CD4-positive, CD25-positive, alpha-beta regulatory T cell (primary cell): ENCODE results near the gene FUT8. TPM values are rescaled to one million over a fixed set of nuclear protein-coding genes. Genes with fewer than 3 reads are reported as not detected.
A peak's percentile ranks its signal among the peaks of the same experiment; 100 is the strongest.

Source experiments
- ATAC-seq, 2 donors: fragments of 150-1000 bp; cut with Tn5 transposase; one replicate each; pipeline ENCODE4 v1.10.0; 2021; ENCODE audit warnings: low read depth in 2 of 2, moderate number of reproducible peaks in 2 of 2, moderate library complexity in 1 of 2
- DNase-seq, 3 donors: peaks; one replicate each; pipeline versions ENCODE4 v3.0.0 to v3.0.0-alpha.2; 2012 to 2022; ENCODE audit warnings: mixed read lengths in 1 of 3
- H3K27ac ChIP-seq: one replicate; pipeline ENCODE4 v1.7.0; 2013; ENCODE audit warnings: mild to moderate bottlenecking, low read length; ENCODE audit not compliant: insufficient read depth, poor library complexity, severe bottlenecking
- H3K27me3 ChIP-seq: one replicate; pipeline ENCODE4 v1.7.0; 2013; ENCODE audit warnings: low read length; ENCODE audit not compliant: control insufficient read depth, insufficient read depth
- H3K36me3 ChIP-seq: one replicate; pipeline ENCODE4 v1.7.0; 2013; ENCODE audit warnings: mild to moderate bottlenecking, low read length, moderate library complexity; ENCODE audit not compliant: control insufficient read depth, insufficient read depth
- H3K4me1 ChIP-seq: 2 replicates; pipeline ENCODE4 v1.7.0; 2013; ENCODE audit warnings: mild to moderate bottlenecking, low read length; ENCODE audit not compliant: insufficient read depth, control insufficient read depth, poor library complexity, severe bottlenecking
- H3K4me3 ChIP-seq: one replicate; pipeline ENCODE4 v1.7.0; 2013; ENCODE audit warnings: low read depth, mild to moderate bottlenecking, low read length, moderate library complexity
- H3K9me3 ChIP-seq, 2 experiments: 1 replicate in 1 of 2; 2 replicates in 1 of 2; pipeline ENCODE4 v1.7.0; 2013; ENCODE audit warnings: low read length in 2 of 2, mild to moderate bottlenecking in 1 of 2, moderate library complexity in 1 of 2; ENCODE audit not compliant: control insufficient read depth in 2 of 2
- H3K27ac Mint-ChIP-seq, 3 donors: one replicate each; pipeline ENCODE4 v1.8.0; 2020 to 2022; ENCODE audit warnings: mild to moderate bottlenecking in 3 of 3, mixed read lengths in 3 of 3, moderate library complexity in 2 of 3
- H3K27me3 Mint-ChIP-seq: one replicate; pipeline ENCODE4 v1.8.0; 2022; ENCODE audit warnings: mild to moderate bottlenecking, mixed read lengths
- H3K36me3 Mint-ChIP-seq: one replicate; pipeline ENCODE4 v1.8.0; 2020; ENCODE audit warnings: mixed read lengths
- H3K4me1 Mint-ChIP-seq, 4 donors: one replicate each; pipeline ENCODE4 v1.8.0; 2020 to 2022; ENCODE audit warnings: mixed read lengths in 4 of 4, mild to moderate bottlenecking in 1 of 4
- H3K4me3 Mint-ChIP-seq, 4 donors: one replicate each; pipeline ENCODE4 v1.8.0; 2020 to 2022; ENCODE audit warnings: mild to moderate bottlenecking in 4 of 4, mixed read lengths in 4 of 4, moderate library complexity in 3 of 4
- H3K9me3 Mint-ChIP-seq, 7 donors: one replicate each; pipeline ENCODE4 v1.8.0; 2020 to 2022; ENCODE audit warnings: mixed read lengths in 7 of 7, mild to moderate bottlenecking in 3 of 7, moderate library complexity in 2 of 7
- polyA plus RNA-seq, 4 donors: library from polyadenylated mRNA; unstranded; fragments of 300-500 nt; fragmentation: Illumina TruSeq; gene quantifications; one replicate each; pipeline ENCODE4 v1.2.3, GENCODE V29; 2021
- total RNA-seq: library from RNA; stranded (reverse); gene quantifications from one replicate; pipeline ENCODE4 v1.2.3, GENCODE V29; 2022

Gene FUT8
- total and polyA plus RNA-seq, 5 donors from 2014 or later: 15.3 to 59.2 (median 22.2) TPM

DNA sequence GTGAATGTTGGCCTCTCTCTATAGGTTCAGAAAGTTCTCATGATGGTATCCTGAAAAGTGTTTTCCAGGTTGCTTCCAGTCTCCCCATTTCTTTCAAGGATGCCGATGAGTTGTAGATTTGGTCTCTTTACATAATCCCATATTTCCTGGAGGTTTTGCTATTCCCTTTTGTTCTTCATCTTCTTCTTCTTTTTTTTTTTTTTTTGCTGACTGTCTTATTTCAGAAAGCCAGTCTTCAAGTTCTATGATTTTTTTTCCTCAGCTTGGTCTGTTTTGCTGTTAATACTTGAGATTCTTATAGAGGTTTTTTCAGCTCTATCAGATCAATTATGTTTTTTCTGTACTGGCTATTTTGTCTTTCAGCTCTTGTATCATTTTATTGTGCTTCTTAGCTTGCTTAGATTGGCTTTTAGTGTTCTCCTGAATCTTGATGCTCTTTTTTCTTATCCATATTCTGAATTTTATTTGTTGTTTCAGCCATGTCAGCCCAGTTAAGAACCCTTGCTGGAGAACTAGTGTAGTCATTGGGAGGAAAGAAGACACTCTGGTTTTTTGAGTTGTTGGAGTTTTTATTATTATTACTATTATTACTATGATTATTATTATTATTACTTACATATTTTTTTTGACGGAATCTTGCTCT, 124.4 kb downstream of the FUT8 start:
- Mint-ChIP-seq H3K4me1 (peaks cover 0 to 3% (median 1%) of the 10 kb centered on the region in 4 donors), H3K9me3 (no peaks in the 10 kb centered on the region), H3K27me3 (no peaks in the 10 kb centered on the region), H3K36me3 (peaks cover 3% of the 10 kb centered on the region), H3K27ac (no peak overlapping the region), H3K4me3 (no peak overlapping the region)
- no peaks in the 10 kb centered on the region for H3K4me1 ChIP-seq
- H3K36me3 ChIP-seq: peaks cover 8% of the 10 kb centered on the region
- no peaks in the 10 kb centered on the region for H3K27me3 ChIP-seq
- no peak for ATAC-seq
- DNase-seq: no peak
- H3K4me3 ChIP-seq: no peak overlapping the region
- no peak overlapping the region for H3K27ac ChIP-seq
- H3K9me3 ChIP-seq: peaks cover 10 to 19% of the 10 kb centered on the region in 2 experiments

GRCh38 chr14:65548878-65549277, 136.3 kb downstream of the FUT8 start:
- Histone ChIP-seq H3K27ac (no peak overlapping the region), H3K9me3 (no peaks in the 10 kb centered on the region), H3K4me1 (no peaks in the 10 kb centered on the region), H3K27me3 (no peaks in the 10 kb centered on the region), H3K36me3 (no peaks in the 10 kb centered on the region), H3K4me3 (no peak overlapping the region)
- ATAC-seq: no peak
- Mint-ChIP-seq H3K4me3 (no peak overlapping the region), H3K36me3 (peaks cover 3% of the 10 kb centered on the region), H3K27me3 (no peaks in the 10 kb centered on the region), H3K27ac (no peak overlapping the region), H3K9me3 (peaks cover 0 to 1% (median 0%) of the 10 kb centered on the region in 7 donors), H3K4me1 (peaks cover 14 to 29% (median 19%) of the 10 kb centered on the region in 4 donors)
- DNase-seq: no peak

- no peaks in the 10 kb centered on the region for H3K27me3 ChIP-seq
- DNase-seq (no peak), ATAC-seq (no peak)
- Mint-ChIP-seq H3K4me3 (no peak overlapping the region), H3K36me3 (peaks cover 3% of the 10 kb centered on the region), H3K4me1 (peaks cover 9 to 25% (median 17%) of the 10 kb centered on the region in 4 donors), H3K27ac (peak overlapping the region in 1 of 3 donors; percentile 24), H3K9me3 (peaks cover 0 to 1% (median 0%) of the 10 kb centered on the region in 7 donors), H3K27me3 (no peaks in the 10 kb centered on the region)
- H3K4me1 ChIP-seq: no peaks in the 10 kb centered on the region
- no peak overlapping the region for H3K27ac ChIP-seq
- no peaks in the 10 kb centered on the region for H3K36me3 ChIP-seq
- no peaks in the 10 kb centered on the region for H3K9me3 ChIP-seq
- no peak overlapping the region for H3K4me3 ChIP-seq
These were observed 136.9 kb downstream of the FUT8 start for GRCh38 chr14:65549429-65549828.

DNA sequence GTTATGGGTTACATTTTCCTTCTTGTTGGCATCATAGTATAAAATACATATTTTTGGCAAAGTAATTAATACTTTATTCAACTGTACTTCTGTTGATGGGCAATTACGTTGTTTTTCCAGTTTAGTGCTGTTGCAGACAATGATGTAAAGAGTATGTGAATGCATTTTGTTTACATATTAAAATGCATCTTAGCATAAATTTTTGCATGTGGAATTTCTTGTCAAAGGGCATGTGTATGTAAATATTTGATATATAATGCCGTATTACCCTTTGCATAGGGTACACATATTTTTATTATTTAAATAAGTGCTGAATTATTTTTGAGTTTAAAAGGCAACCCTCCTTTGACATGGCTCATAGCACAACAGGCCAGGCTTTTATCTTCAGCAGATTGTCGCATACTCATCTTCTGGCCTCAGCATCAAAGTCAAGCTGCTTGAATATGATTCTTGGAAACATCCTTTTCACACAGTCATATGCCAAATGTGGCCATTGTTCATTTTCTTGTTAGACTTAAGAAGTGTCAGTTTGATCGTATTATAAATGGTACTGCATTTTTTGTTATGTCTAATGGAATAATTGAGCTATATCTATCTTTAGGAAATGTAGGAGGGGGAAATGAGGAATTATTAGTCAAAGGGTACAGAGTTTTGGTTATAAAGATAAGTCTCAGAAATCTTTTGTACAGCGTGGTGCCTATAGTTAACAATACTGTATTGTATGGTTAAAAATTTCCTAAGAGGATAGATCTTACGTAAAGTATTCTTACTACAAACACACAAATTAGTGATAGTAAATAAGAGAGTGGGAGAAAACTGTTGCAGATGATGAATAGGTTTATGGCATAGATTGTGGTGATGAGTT, 138.5 kb downstream of the FUT8 start:
- peak in 1 of 3 donors; percentile 13 for DNase-seq
- peaks cover 3% of the 10 kb centered on the region for H3K36me3 Mint-ChIP-seq
- ATAC-seq: no peak
- no peak overlapping the region for H3K4me3 Mint-ChIP-seq
- no peaks in the 10 kb centered on the region for H3K27me3 ChIP-seq
- H3K4me1 Mint-ChIP-seq: peaks cover 6 to 24% (median 16%) of the 10 kb centered on the region in 4 donors
- no peak overlapping the region for H3K4me3 ChIP-seq
- H3K36me3 ChIP-seq: no peaks in the 10 kb centered on the region
- no peaks in the 10 kb centered on the region for H3K4me1 ChIP-seq
- H3K27me3 Mint-ChIP-seq: no peaks in the 10 kb centered on the region
- peak overlapping the region in 1 of 3 donors; percentile 11 for H3K27ac Mint-ChIP-seq
- peaks cover 0 to 1% (median 0%) of the 10 kb centered on the region in 7 donors for H3K9me3 Mint-ChIP-seq
- no peak overlapping the region for H3K27ac ChIP-seq
- H3K9me3 ChIP-seq: no peaks in the 10 kb centered on the region

DNA sequence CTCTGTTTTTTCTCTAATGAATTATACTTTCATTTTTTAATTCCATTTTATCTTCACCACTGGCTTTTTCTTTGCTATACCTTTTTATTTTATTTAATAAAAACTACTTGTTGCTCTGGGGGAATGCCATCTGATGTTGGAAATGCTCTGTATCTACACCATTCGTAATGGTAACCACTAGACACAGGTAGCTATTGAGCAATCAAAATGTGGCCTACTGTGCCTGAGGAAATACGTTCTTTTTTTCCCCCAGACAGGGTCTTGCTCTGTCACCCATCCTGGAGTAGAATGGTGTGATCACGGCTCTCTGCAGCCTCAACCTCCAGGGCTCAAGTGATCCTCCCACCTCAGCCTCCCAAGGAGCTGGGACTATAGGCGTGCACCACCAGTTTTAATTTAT, 140.2 kb downstream of the FUT8 start:
- DNase-seq (no peak), ATAC-seq (no peak)
- Histone ChIP-seq H3K4me3 (no peak overlapping the region), H3K4me1 (no peaks in the 10 kb centered on the region), H3K36me3 (no peaks in the 10 kb centered on the region), H3K9me3 (no peaks in the 10 kb centered on the region), H3K27me3 (no peaks in the 10 kb centered on the region), H3K27ac (no peak overlapping the region)
- Mint-ChIP-seq H3K36me3 (peaks cover 3% of the 10 kb centered on the region), H3K27me3 (no peaks in the 10 kb centered on the region), H3K27ac (no peak overlapping the region), H3K4me1 (peaks cover 10 to 20% (median 16%) of the 10 kb centered on the region in 4 donors), H3K4me3 (no peak overlapping the region), H3K9me3 (peaks cover 0 to 1% (median 0%) of the 10 kb centered on the region in 7 donors)

DNA sequence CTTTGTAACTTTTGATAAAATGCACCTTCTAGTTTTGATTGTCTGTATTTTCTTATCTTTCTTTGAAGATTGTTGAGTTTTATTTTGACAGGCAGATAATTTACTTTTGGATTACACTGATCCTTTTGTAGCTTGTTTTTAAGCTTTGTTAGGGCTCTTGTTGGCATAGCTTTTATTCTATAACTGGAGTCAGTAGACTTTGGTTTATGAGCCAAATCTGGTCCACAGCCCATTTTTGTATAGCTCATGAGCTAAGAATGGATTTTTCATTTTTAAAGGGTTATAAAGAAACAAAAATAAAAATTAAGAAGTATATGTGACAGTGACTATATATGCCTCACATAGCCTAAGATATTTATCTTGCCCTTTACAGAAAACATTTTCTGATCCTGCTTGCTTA, 142.3 kb downstream of the FUT8 start:
- H3K27me3 Mint-ChIP-seq: no peaks in the 10 kb centered on the region
- no peaks in the 10 kb centered on the region for H3K9me3 ChIP-seq
- ATAC-seq: no peak
- no peak overlapping the region for H3K27ac ChIP-seq
- no peaks in the 10 kb centered on the region for H3K36me3 ChIP-seq
- no peaks in the 10 kb centered on the region for H3K4me1 ChIP-seq
- H3K27me3 ChIP-seq: no peaks in the 10 kb centered on the region
- no peaks in the 10 kb centered on the region for H3K9me3 Mint-ChIP-seq
- no peaks in the 10 kb centered on the region for H3K36me3 Mint-ChIP-seq
- no peak overlapping the region for H3K4me3 Mint-ChIP-seq
- no peak overlapping the region for H3K27ac Mint-ChIP-seq
- peaks cover 11 to 23% (median 15%) of the 10 kb centered on the region in 4 donors for H3K4me1 Mint-ChIP-seq
- no peak overlapping the region for H3K4me3 ChIP-seq
- DNase-seq: no peak

DNA sequence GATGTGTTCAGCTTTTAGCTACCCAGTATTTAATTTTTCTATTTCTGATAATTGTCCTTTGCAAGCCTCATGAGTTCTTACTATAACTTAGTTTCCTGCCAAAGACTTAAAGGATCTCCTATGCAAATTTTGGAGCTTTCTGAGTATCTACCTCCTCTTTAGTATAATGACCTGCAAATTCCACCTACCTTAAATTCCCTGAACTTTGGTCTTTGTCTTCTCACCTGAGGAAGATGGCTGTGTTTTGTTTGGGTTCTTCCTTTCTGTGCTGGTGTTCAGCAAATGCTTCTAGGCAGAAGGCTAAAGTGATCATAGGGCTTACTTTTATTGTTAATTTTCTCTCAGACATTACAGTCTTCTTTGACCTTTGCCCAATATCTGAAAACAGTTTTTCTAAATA, 142.8 kb downstream of the FUT8 start:
- Mint-ChIP-seq H3K27me3 (no peaks in the 10 kb centered on the region), H3K9me3 (no peaks in the 10 kb centered on the region), H3K36me3 (no peaks in the 10 kb centered on the region), H3K4me3 (no peak overlapping the region), H3K4me1 (peaks cover 9 to 23% (median 15%) of the 10 kb centered on the region in 4 donors), H3K27ac (no peak overlapping the region)
- H3K27me3 ChIP-seq: no peaks in the 10 kb centered on the region
- DNase-seq (no peak), ATAC-seq (no peak)
- H3K4me1 ChIP-seq: no peaks in the 10 kb centered on the region
- no peaks in the 10 kb centered on the region for H3K9me3 ChIP-seq
- H3K4me3 ChIP-seq: no peak overlapping the region
- no peak overlapping the region for H3K27ac ChIP-seq
- H3K36me3 ChIP-seq: no peaks in the 10 kb centered on the region
